ENCODE data around the gene SDC1.

DNA sequence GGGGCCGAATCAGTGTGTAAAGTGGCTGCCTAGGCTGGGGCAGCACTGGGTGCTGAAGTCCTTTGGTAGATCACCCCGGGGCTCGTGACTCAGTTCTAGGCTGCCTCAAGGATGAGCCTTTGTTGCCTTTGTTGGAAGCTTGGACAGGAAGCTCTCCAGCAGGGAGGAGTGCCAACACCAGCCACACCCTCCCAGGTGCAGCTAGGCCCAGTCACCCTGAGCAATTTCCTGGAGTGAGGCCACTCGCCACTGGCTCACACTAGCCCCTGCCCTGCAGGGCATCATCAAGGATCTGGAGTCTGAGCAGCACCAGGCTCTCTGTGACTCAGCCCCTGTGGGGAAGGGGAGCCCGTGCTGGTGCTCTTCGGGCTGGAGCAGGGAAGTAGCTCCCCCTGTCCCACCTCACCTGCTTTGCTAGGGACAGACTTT, 6.7 kb upstream of the SDC1 start:
- TF ChIP-seq TCF12 (IDR thresholded peaks at IDR 0.05) (peak; percentile 70), SMC3 (IDR thresholded peaks at IDR 0.05; ENCODE audit: low read depth, low read length) (no peak), YY1 (IDR thresholded peaks at IDR 0.05; ENCODE audit: low read depth) (no peak), SIN3A (IDR thresholded peaks at IDR 0.05; ENCODE audit: borderline replicate concordance, low read depth, low read length) (no peak), ELF1 (IDR thresholded peaks at IDR 0.05) (no peak), FOSL2 (IDR thresholded peaks at IDR 0.05; ENCODE audit: borderline replicate concordance, low read depth) (peak; percentile 26; the same call in 1 of the 2 replicates), GABPA (IDR thresholded peaks at IDR 0.05; ENCODE audit: low read depth) (no peak), EP300 (IDR thresholded peaks at IDR 0.05; ENCODE audit: borderline replicate concordance in 1 of 2, low read depth in 1 of 2, low read length in 1 of 2) (peak in 1 of 2 experiments; percentile 28; a peak in 1 of 4 replicates)
- TF ChIP-seq, protein P1, sequence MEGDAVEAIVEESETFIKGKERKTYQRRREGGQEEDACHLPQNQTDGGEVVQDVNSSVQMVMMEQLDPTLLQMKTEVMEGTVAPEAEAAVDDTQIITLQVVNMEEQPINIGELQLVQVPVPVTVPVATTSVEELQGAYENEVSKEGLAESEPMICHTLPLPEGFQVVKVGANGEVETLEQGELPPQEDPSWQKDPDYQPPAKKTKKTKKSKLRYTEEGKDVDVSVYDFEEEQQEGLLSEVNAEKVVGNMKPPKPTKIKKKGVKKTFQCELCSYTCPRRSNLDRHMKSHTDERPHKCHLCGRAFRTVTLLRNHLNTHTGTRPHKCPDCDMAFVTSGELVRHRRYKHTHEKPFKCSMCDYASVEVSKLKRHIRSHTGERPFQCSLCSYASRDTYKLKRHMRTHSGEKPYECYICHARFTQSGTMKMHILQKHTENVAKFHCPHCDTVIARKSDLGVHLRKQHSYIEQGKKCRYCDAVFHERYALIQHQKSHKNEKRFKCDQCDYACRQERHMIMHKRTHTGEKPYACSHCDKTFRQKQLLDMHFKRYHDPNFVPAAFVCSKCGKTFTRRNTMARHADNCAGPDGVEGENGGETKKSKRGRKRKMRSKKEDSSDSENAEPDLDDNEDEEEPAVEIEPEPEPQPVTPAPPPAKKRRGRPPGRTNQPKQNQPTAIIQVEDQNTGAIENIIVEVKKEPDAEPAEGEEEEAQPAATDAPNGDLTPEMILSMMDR (IDR thresholded peaks at IDR 0.05): no peak
- TF ChIP-seq, protein P2, sequence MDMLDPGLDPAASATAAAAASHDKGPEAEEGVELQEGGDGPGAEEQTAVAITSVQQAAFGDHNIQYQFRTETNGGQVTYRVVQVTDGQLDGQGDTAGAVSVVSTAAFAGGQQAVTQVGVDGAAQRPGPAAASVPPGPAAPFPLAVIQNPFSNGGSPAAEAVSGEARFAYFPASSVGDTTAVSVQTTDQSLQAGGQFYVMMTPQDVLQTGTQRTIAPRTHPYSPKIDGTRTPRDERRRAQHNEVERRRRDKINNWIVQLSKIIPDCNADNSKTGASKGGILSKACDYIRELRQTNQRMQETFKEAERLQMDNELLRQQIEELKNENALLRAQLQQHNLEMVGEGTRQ (IDR thresholded peaks at IDR 0.05; ENCODE audit: borderline replicate concordance, low read depth, low read length): no peak
- TF ChIP-seq, protein P3, sequence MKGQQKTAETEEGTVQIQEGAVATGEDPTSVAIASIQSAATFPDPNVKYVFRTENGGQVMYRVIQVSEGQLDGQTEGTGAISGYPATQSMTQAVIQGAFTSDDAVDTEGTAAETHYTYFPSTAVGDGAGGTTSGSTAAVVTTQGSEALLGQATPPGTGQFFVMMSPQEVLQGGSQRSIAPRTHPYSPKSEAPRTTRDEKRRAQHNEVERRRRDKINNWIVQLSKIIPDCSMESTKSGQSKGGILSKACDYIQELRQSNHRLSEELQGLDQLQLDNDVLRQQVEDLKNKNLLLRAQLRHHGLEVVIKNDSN (IDR thresholded peaks at IDR 0.05; ENCODE audit: borderline replicate concordance, low read depth): no peak
